Ishikawa (cell line): ENCODE data around the gene PROX2.

Experiments used
- CREB1 ChIP-seq: IDR thresholded peaks from 2 replicates; pipeline ENCODE4 v1.6.1; 2012; ENCODE audit warnings: low read depth
- EGR1 ChIP-seq: IDR thresholded peaks from 2 replicates; pipeline ENCODE4 v1.6.1; 2012
- EP300 ChIP-seq: IDR thresholded peaks from 2 replicates; pipeline ENCODE4 v1.6.1; 2012; ENCODE audit warnings: borderline replicate concordance
- REST ChIP-seq: IDR thresholded peaks from 2 replicates; pipeline ENCODE4 v1.6.1; 2012; ENCODE audit warnings: low read depth, mild to moderate bottlenecking
- YY1 ChIP-seq: IDR thresholded peaks from 2 replicates; pipeline ENCODE4 v1.6.1; 2012; ENCODE audit warnings: low read depth
- ZBTB7A ChIP-seq: IDR thresholded peaks from 2 replicates; pipeline ENCODE4 v1.6.1; 2012; ENCODE audit warnings: low read depth
- TF ChIP-seq, protein P1 (sequence below): IDR thresholded peaks from 2 replicates; pipeline ENCODE4 v1.6.1; 2012

DNA sequence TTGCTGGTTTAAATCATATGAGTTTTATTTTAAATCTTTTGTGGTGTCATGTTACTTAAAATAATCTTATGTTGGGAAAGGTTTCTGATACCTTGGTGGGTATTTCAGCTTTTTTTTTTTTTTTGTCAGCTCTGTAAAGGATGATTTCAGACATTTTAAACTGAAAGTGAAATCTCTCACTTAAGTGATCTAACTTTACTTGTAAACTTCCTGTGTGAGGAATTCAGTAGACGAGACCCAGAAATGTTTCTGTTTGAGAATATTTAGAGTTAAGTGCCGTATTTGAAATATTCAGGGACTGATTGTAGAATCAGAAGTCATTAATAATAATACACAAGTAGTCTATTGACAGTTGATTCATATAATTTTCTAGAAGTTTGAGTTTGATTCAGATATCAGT is 37.8 kb downstream of the PROX2 start:
- TF ChIP-seq EGR1 (no peak), EP300 (no peak), CREB1 (no peak), ZBTB7A (no peak), YY1 (no peak), REST (no peak)
- TF ChIP-seq, protein P1, sequence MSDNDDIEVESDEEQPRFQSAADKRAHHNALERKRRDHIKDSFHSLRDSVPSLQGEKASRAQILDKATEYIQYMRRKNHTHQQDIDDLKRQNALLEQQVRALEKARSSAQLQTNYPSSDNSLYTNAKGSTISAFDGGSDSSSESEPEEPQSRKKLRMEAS: no peak
